Measurements from ENCODE around the gene WIPI1. TPM values are rescaled to one million over a fixed set of nuclear protein-coding genes. Genes with fewer than 3 reads are reported as not detected.

Gene WIPI1
- total RNA-seq, 1 donor from 2014 or later, result 29.5 TPM

- Histone ChIP-seq H3K4me3 (no peak overlapping the region), H3K4me1 (no peaks in the 10 kb centered on the region), H3K9ac (no peak overlapping the region), H3K27ac (no peak overlapping the region), H4K20me1 (ENCODE audit: low read depth) (no peaks in the 10 kb centered on the region), H3K79me2 (ENCODE audit: low read depth) (no peaks in the 10 kb centered on the region), H3K9me3 (ENCODE audit: low read depth) (no peaks in the 10 kb centered on the region), H3F3A (ENCODE audit: low read depth) (no peaks in the 10 kb centered on the region), H3K4me2 (no peak overlapping the region), H3K36me3 (no peaks in the 10 kb centered on the region), H3K27me3 (no peaks in the 10 kb centered on the region), H2AFZ (replicated peaks) (no peak overlapping the region)
- H3K9me3 Mint-ChIP-seq, result no peaks in the 10 kb centered on the region
- no peak for DNase-seq (ENCODE audit: low spot score)
- H3K27ac Mint-ChIP-seq, result no peak overlapping the region
- H3K36me3 Mint-ChIP-seq, result peaks cover 7% of the 10 kb centered on the region
- H3K4me3 Mint-ChIP-seq, result no peak overlapping the region
- peaks cover 7% of the 10 kb centered on the region for H3K27me3 Mint-ChIP-seq (ENCODE audit: insufficient read depth, low read depth)
- H3K4me1 Mint-ChIP-seq, result peaks cover 3% of the 10 kb centered on the region
- TF ChIP-seq CTCF (IDR thresholded peaks at IDR 0.05) (no peak), EZH2 (IDR thresholded peaks at IDR 0.05) (no peak), EZH2phosphoT487 (IDR thresholded peaks at IDR 0.05) (no peak)
Measured at GRCh38 chr17:68391561-68392268, 65.6 kb downstream of the WIPI1 start.

GRCh38 chr17:68390888-68391545 is 66.3 kb downstream of the WIPI1 start:
- no peaks in the 10 kb centered on the region for H3K9me3 Mint-ChIP-seq
- peaks cover 6% of the 10 kb centered on the region for H3K27me3 Mint-ChIP-seq (ENCODE audit: insufficient read depth, low read depth)
- no peak overlapping the region for H3K4me2 ChIP-seq
- no peaks in the 10 kb centered on the region for H3K27me3 ChIP-seq
- peak; percentile 0 for DNase-seq (ENCODE audit: low spot score)
- peaks cover 7% of the 10 kb centered on the region for H3K36me3 Mint-ChIP-seq
- no peak for TF ChIP-seq CTCF (IDR thresholded peaks at IDR 0.05)
- no peak for TF ChIP-seq EZH2 (IDR thresholded peaks at IDR 0.05)
- no peak for TF ChIP-seq EZH2phosphoT487 (IDR thresholded peaks at IDR 0.05)
- H3K4me3 ChIP-seq, result no peak overlapping the region
- peaks cover 3% of the 10 kb centered on the region for H3K4me1 Mint-ChIP-seq
- no peaks in the 10 kb centered on the region for H3F3A ChIP-seq (ENCODE audit: low read depth)
- H3K36me3 ChIP-seq, result no peaks in the 10 kb centered on the region
- H3K4me3 Mint-ChIP-seq, result no peak overlapping the region
- no peak overlapping the region for H3K27ac ChIP-seq
- no peak overlapping the region for H3K9ac ChIP-seq
- H4K20me1 ChIP-seq (ENCODE audit: low read depth), result no peaks in the 10 kb centered on the region
- H3K27ac Mint-ChIP-seq, result no peak overlapping the region
- H2AFZ ChIP-seq (replicated peaks), result no peak overlapping the region
- H3K9me3 ChIP-seq (ENCODE audit: low read depth), result no peaks in the 10 kb centered on the region
- no peaks in the 10 kb centered on the region for H3K79me2 ChIP-seq (ENCODE audit: low read depth)
- no peaks in the 10 kb centered on the region for H3K4me1 ChIP-seq

- Mint-ChIP-seq H3K9me3 (no peaks in the 10 kb centered on the region), H3K27me3 (ENCODE audit: insufficient read depth, low read depth) (peaks cover 5% of the 10 kb centered on the region), H3K4me3 (no peak overlapping the region), H3K36me3 (peaks cover 3% of the 10 kb centered on the region), H3K4me1 (peaks cover 3% of the 10 kb centered on the region), H3K27ac (no peak overlapping the region)
- Histone ChIP-seq H4K20me1 (ENCODE audit: low read depth) (no peaks in the 10 kb centered on the region), H3K27me3 (no peaks in the 10 kb centered on the region), H2AFZ (replicated peaks) (no peak overlapping the region), H3K9ac (no peak overlapping the region), H3K36me3 (no peaks in the 10 kb centered on the region), H3K79me2 (ENCODE audit: low read depth) (no peaks in the 10 kb centered on the region), H3K27ac (no peak overlapping the region), H3K4me3 (no peak overlapping the region), H3K4me1 (no peaks in the 10 kb centered on the region), H3K9me3 (ENCODE audit: low read depth) (no peaks in the 10 kb centered on the region), H3F3A (ENCODE audit: low read depth) (no peaks in the 10 kb centered on the region), H3K4me2 (no peak overlapping the region)
- TF ChIP-seq CTCF (IDR thresholded peaks at IDR 0.05), result no peak
- no peak for TF ChIP-seq EZH2phosphoT487 (IDR thresholded peaks at IDR 0.05)
- TF ChIP-seq EZH2 (IDR thresholded peaks at IDR 0.05), result no peak
- no peak for DNase-seq (ENCODE audit: low spot score)
Measured at GRCh38 chr17:68389041-68389440, 68.3 kb downstream of the WIPI1 start.
